Measurements from ENCODE around the gene GDF3.
"Not testable (repeated sequence)": the region's sequence is repeated elsewhere in the genome, so short reads cannot be mapped to it uniquely, and the experiment has no call there.

Gene GDF3

GRCh38 chr12:7709969-7710675 is 14.5 kb upstream of the GDF3 start:
- Histone ChIP-seq H3K36me3 (ENCODE audit: control insufficient read depth, insufficient read depth, low read length) (no peaks in the 10 kb centered on the region), H3K4me3 (ENCODE audit: insufficient read depth, low read depth, low read length, poor library complexity, severe bottlenecking) (no peak overlapping the region), H3K27me3 (replicated peaks; ENCODE audit: control insufficient read depth, insufficient read depth, low read length, poor library complexity, severe bottlenecking) (no peaks in the 10 kb centered on the region), H3K9me3 (ENCODE audit: control insufficient read depth, low read length) (no peaks in the 10 kb centered on the region), H3K4me1 (ENCODE audit: control insufficient read depth, insufficient read depth, low read length, poor library complexity, severe bottlenecking) (no peaks in the 10 kb centered on the region), H3K27ac (ENCODE audit: insufficient read depth, low read length, poor library complexity, severe bottlenecking) (no peak overlapping the region)
- DNase-seq: no peak

DNA sequence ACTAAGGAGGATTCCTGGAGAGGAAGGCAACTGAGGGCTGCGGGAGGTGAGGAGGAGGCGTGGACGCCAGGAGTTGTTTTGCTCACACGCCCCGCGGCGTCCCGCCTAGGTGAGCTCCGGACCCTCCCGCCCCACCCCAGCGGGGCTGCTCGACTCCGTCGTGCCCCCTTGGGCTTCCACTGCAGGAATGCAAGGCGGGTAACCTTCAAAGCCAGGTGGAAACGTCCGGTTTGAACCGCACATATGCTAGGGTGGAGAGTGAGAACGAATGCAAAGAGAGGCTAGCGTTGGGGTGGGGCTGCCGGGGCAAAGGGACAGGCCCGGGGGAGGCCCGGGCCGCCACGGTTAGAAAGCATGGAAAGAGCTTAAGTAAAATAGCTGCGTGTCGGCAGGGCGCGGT is 10.3 kb upstream of the GDF3 start:
- no peaks in the 10 kb centered on the region for H3K4me1 ChIP-seq (ENCODE audit: control insufficient read depth, insufficient read depth, low read length, poor library complexity, severe bottlenecking)
- H3K9me3 ChIP-seq (ENCODE audit: control insufficient read depth, low read length): no peaks in the 10 kb centered on the region
- no peak overlapping the region for H3K4me3 ChIP-seq (ENCODE audit: insufficient read depth, low read depth, low read length, poor library complexity, severe bottlenecking)
- H3K27me3 ChIP-seq (replicated peaks; ENCODE audit: control insufficient read depth, insufficient read depth, low read length, poor library complexity, severe bottlenecking): no peaks in the 10 kb centered on the region
- DNase-seq: no peak
- H3K27ac ChIP-seq (ENCODE audit: insufficient read depth, low read length, poor library complexity, severe bottlenecking): no peak overlapping the region
- H3K36me3 ChIP-seq (ENCODE audit: control insufficient read depth, insufficient read depth, low read length): no peaks in the 10 kb centered on the region

DNA sequence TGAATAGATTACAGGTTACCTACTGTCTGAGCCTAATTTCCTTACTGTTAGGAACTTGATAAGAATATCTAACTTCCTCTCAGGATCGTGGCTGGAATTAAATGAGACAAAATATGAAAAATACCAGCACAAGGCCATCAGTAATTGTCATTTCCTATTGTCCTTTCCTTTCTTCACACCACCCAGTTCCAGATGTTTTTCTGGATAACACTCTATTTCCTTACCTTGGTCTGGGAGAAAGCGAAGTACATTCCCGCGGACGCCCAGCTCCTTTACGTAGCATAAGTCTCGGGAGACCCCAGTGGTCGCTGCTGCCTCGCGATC is 376 bp downstream of the GDF3 start:
- no peaks in the 10 kb centered on the region for H3K4me1 ChIP-seq (ENCODE audit: control insufficient read depth, insufficient read depth, low read length, poor library complexity, severe bottlenecking)
- H3K9me3 ChIP-seq (ENCODE audit: control insufficient read depth, low read length): no peaks in the 10 kb centered on the region
- H3K27ac ChIP-seq (ENCODE audit: insufficient read depth, low read length, poor library complexity, severe bottlenecking): no peak overlapping the region
- no peaks in the 10 kb centered on the region for H3K36me3 ChIP-seq (ENCODE audit: control insufficient read depth, insufficient read depth, low read length)
- no peak for DNase-seq
- H3K27me3 ChIP-seq (replicated peaks; ENCODE audit: control insufficient read depth, insufficient read depth, low read length, poor library complexity, severe bottlenecking): no peaks in the 10 kb centered on the region
- H3K4me3 ChIP-seq (ENCODE audit: insufficient read depth, low read depth, low read length, poor library complexity, severe bottlenecking): no peak overlapping the region

GRCh38 chr12:7694556-7695236 is 879 bp downstream of the GDF3 start:
- H3K27ac ChIP-seq (ENCODE audit: insufficient read depth, low read length, poor library complexity, severe bottlenecking): no peak overlapping the region
- no peaks in the 10 kb centered on the region for H3K4me1 ChIP-seq (ENCODE audit: control insufficient read depth, insufficient read depth, low read length, poor library complexity, severe bottlenecking)
- no peaks in the 10 kb centered on the region for H3K27me3 ChIP-seq (replicated peaks; ENCODE audit: control insufficient read depth, insufficient read depth, low read length, poor library complexity, severe bottlenecking)
- no peak overlapping the region for H3K4me3 ChIP-seq (ENCODE audit: insufficient read depth, low read depth, low read length, poor library complexity, severe bottlenecking)
- no peaks in the 10 kb centered on the region for H3K36me3 ChIP-seq (ENCODE audit: control insufficient read depth, insufficient read depth, low read length)
- no peak for DNase-seq
- H3K9me3 ChIP-seq (ENCODE audit: control insufficient read depth, low read length): no peaks in the 10 kb centered on the region

GRCh38 chr12:7693793-7694192 is 1.8 kb downstream of the GDF3 start:
- DNase-seq: no peak
- H3K27me3 ChIP-seq (replicated peaks; ENCODE audit: control insufficient read depth, insufficient read depth, low read length, poor library complexity, severe bottlenecking): no peaks in the 10 kb centered on the region

GRCh38 chr12:7681535-7681934 is 14.0 kb downstream of the GDF3 start:
- Histone ChIP-seq H3K4me1 (ENCODE audit: control insufficient read depth, insufficient read depth, low read length, poor library complexity, severe bottlenecking) (no peaks in the 10 kb centered on the region), H3K27me3 (replicated peaks; ENCODE audit: control insufficient read depth, insufficient read depth, low read length, poor library complexity, severe bottlenecking) (no peaks in the 10 kb centered on the region), H3K27ac (ENCODE audit: insufficient read depth, low read length, poor library complexity, severe bottlenecking) (no peak overlapping the region), H3K4me3 (ENCODE audit: insufficient read depth, low read depth, low read length, poor library complexity, severe bottlenecking) (no peak overlapping the region), H3K36me3 (ENCODE audit: control insufficient read depth, insufficient read depth, low read length) (no peaks in the 10 kb centered on the region), H3K9me3 (ENCODE audit: control insufficient read depth, low read length) (no peaks in the 10 kb centered on the region)
- DNase-seq: no peak

More at GRCh38 chr12:7693793-7694192, 1.8 kb downstream of the GDF3 start:
- Histone ChIP-seq H3K4me1 (ENCODE audit: control insufficient read depth, insufficient read depth, low read length, poor library complexity, severe bottlenecking) (no peaks in the 10 kb centered on the region), H3K9me3 (ENCODE audit: control insufficient read depth, low read length) (no peaks in the 10 kb centered on the region), H3K36me3 (ENCODE audit: control insufficient read depth, insufficient read depth, low read length) (no peaks in the 10 kb centered on the region), H3K27ac (ENCODE audit: insufficient read depth, low read length, poor library complexity, severe bottlenecking) (no peak overlapping the region), H3K4me3 (ENCODE audit: insufficient read depth, low read depth, low read length, poor library complexity, severe bottlenecking) (no peak overlapping the region)

DNA sequence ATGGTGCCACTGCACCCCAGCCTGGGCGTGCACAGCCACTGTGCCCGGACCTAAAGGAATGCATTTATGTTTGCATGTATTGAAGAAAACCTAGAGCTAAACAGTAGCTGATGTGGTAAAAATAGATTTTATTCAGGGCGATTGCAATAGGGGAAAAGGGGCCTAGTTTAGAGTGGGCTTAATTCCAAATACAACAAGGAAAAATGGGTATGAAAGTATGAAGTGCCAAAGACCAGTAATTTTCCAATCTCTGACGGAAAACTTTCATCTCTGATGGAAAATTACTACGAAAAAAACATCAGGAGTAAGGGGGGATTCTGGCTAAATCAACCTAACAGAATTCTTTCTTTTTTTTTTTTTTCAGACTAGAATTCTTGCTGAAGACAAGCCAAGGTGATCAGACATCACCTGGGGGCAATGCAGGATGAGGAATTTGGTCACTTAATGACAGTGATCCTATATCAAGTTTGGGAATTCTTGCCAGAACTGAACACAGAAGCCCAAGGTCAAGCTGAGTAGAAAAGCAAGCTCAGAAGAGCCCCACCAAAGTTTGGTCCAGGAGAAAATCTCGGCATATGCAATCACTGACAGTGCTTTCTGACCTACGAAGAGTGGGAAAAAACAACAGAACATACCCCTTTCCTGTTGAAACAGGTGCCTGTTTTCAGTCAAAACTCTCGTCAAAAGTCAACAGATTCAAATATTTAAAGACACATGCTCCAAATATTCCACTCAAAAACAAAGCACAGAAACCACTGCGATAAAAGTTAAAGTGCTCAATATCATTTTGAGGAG is 16.1 kb downstream of the GDF3 start:
- Histone ChIP-seq H3K9me3 (ENCODE audit: control insufficient read depth, low read length) (no peaks in the 10 kb centered on the region), H3K27ac (ENCODE audit: insufficient read depth, low read length, poor library complexity, severe bottlenecking) (no peak overlapping the region), H3K27me3 (replicated peaks; ENCODE audit: control insufficient read depth, insufficient read depth, low read length, poor library complexity, severe bottlenecking) (no peaks in the 10 kb centered on the region), H3K4me1 (ENCODE audit: control insufficient read depth, insufficient read depth, low read length, poor library complexity, severe bottlenecking) (no peaks in the 10 kb centered on the region), H3K36me3 (ENCODE audit: control insufficient read depth, insufficient read depth, low read length) (no peaks in the 10 kb centered on the region), H3K4me3 (ENCODE audit: insufficient read depth, low read depth, low read length, poor library complexity, severe bottlenecking) (no peak overlapping the region)
- DNase-seq: no peak

DNA sequence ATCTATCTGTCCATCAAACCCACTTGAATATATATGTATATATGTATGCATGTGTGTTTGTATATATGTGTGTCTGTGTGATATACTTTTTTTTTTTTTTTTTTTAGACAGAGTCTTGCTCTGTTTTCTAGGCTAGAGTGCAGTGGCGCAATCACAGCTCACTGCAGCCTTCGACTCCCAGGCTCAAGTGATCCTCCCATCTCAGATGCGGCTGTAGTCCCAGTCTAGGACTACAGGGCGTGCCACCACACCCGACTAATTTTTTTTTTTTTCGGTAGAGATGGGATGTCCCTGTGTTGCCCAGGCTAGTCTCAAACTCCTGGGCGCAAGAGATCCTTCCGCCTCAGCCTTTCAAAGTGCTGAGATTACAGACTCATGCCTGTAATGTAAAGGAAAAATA is 16.8 kb downstream of the GDF3 start:
- Histone ChIP-seq H3K9me3 (ENCODE audit: control insufficient read depth, low read length) (no peaks in the 10 kb centered on the region), H3K27ac (ENCODE audit: insufficient read depth, low read length, poor library complexity, severe bottlenecking) (no peak overlapping the region), H3K4me1 (ENCODE audit: control insufficient read depth, insufficient read depth, low read length, poor library complexity, severe bottlenecking) (no peaks in the 10 kb centered on the region), H3K4me3 (ENCODE audit: insufficient read depth, low read depth, low read length, poor library complexity, severe bottlenecking) (no peak overlapping the region), H3K27me3 (replicated peaks; ENCODE audit: control insufficient read depth, insufficient read depth, low read length, poor library complexity, severe bottlenecking) (no peaks in the 10 kb centered on the region), H3K36me3 (ENCODE audit: control insufficient read depth, insufficient read depth, low read length) (no peaks in the 10 kb centered on the region)
- no peak for DNase-seq

GRCh38 chr12:7677432-7677888 is 18.1 kb downstream of the GDF3 start:
- not testable (repeated sequence) for DNase-seq; H3K9me3 ChIP-seq (ENCODE audit: control insufficient read depth, low read length); H3K36me3 ChIP-seq (ENCODE audit: control insufficient read depth, insufficient read depth, low read length); H3K4me3 ChIP-seq (ENCODE audit: insufficient read depth, low read depth, low read length, poor library complexity, severe bottlenecking); H3K4me1 ChIP-seq (ENCODE audit: control insufficient read depth, insufficient read depth, low read length, poor library complexity, severe bottlenecking); H3K27me3 ChIP-seq (replicated peaks; ENCODE audit: control insufficient read depth, insufficient read depth, low read length, poor library complexity, severe bottlenecking); H3K27ac ChIP-seq (ENCODE audit: insufficient read depth, low read length, poor library complexity, severe bottlenecking)

GRCh38 chr12:7675455-7675854 is 20.1 kb downstream of the GDF3 start:
- H3K27me3 ChIP-seq (replicated peaks; ENCODE audit: control insufficient read depth, insufficient read depth, low read length, poor library complexity, severe bottlenecking); H3K9me3 ChIP-seq (ENCODE audit: control insufficient read depth, low read length); DNase-seq; H3K36me3 ChIP-seq (ENCODE audit: control insufficient read depth, insufficient read depth, low read length); H3K4me3 ChIP-seq (ENCODE audit: insufficient read depth, low read depth, low read length, poor library complexity, severe bottlenecking); H3K4me1 ChIP-seq (ENCODE audit: control insufficient read depth, insufficient read depth, low read length, poor library complexity, severe bottlenecking); H3K27ac ChIP-seq (ENCODE audit: insufficient read depth, low read length, poor library complexity, severe bottlenecking): not testable (repeated sequence)

Measured in effector memory CD4-positive, alpha-beta T cell (primary cell).